COLO668 (cell line): ENCODE results near the gene AP1G2.

ENCODE experiments used
- DNase-seq: peaks from one replicate; lab custom pipeline; 2025; ENCODE audit not compliant: unreplicated experiment; lab: John Stamatoyannopoulos, UW

The AP1G2 gene

DNA sequence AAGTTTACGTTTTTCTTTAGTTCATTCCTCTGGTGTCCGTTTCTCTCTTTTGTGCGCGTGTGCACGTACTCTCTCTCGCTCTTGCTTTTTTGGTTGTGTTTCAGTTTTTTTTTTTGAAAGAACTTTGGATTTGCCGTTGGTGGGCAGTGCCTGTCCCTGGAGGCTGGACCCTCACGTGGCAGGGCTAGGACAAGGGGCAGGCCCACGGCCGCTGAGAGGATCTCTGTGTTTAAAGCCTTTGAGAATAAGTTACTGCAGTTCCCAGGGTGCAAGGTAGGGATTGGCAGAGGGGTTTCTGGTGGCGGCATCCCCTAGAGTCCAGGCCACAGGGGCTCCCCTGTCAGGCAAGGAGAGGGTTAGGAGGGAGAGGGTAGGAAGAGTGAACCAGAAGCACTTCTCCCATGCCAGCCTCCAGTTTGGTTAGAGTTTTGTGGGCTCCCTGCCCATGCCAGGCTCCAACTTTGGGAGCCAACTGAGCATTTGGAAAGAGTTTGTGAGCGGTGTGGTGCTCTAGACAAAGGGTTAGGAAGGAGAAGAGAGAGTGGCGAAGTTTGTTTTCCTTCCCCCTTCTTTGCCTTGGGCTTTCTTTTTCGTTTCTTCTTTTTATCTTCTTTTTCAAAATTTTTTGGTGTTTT is 46.6 kb downstream of the AP1G2 start:
- DNase-seq, result no peak

DNA sequence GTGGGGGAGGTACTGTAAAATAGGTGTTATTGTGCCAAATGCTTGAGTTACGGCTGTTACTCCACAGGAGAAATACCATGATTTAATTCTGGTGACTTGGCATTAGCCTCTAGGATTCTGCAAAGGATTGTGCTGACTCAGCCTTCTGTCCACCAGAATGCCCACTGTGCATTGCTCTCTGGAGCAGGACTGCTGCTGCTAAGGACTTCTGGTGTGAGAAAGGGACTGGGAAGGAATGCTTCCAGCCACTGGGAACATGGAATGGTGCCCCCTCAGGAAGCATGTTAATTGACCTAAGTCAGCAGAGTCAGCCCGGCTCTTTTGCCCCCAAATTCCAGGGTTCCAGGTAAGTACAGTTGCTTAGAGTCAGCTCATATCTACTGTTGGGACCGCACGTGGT is 48.9 kb downstream of the AP1G2 start:
- DNase-seq, result no peak

DNA sequence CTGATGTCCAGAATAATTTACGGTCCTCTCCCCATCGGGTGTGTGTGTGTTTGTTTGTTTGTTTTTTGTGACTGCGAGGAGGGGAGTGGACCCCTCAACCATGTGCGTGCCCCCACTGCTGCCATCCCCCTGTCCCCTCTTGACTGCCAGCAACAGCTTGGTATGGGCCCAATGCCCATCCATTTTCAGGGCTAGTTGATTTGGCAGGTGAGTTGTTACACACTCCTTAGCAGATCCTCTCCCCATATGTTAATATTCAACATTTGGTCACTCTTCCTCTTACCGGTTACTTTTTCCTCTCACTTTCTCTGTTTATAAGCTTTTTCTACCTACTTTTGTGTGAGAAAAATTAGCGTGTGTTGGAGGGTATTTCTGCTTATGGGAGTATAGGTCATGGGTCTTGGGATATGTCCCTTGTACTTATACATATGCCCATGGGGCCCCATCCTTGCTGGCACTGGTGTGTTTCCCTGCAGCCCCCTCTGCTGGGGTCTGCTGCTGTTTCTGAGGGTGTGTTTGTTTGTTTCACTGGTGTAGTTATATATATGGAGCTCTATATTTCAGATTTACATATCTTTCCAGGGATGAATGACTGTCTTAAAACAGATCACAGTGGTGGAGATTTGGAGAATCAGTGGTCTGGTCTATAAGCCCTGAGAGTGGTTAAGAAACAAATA is 49.8 kb downstream of the AP1G2 start:
- no peak for DNase-seq

DNA sequence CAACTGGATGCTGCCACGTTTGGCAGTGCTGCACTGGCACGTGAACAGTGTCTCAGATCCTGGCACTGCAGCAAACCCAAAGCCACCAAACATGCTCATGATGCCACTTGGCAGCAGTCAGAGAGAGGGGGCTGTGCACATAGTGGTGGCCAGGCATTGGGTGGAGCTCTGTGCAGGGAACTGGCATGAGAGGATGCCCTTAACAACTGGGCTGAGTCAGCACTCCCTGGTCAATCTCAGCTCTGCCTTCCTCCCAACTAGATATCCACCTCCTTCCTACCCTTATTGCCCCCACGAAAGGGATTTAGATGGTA is 53.0 kb downstream of the AP1G2 start:
- DNase-seq, result no peak

DNA sequence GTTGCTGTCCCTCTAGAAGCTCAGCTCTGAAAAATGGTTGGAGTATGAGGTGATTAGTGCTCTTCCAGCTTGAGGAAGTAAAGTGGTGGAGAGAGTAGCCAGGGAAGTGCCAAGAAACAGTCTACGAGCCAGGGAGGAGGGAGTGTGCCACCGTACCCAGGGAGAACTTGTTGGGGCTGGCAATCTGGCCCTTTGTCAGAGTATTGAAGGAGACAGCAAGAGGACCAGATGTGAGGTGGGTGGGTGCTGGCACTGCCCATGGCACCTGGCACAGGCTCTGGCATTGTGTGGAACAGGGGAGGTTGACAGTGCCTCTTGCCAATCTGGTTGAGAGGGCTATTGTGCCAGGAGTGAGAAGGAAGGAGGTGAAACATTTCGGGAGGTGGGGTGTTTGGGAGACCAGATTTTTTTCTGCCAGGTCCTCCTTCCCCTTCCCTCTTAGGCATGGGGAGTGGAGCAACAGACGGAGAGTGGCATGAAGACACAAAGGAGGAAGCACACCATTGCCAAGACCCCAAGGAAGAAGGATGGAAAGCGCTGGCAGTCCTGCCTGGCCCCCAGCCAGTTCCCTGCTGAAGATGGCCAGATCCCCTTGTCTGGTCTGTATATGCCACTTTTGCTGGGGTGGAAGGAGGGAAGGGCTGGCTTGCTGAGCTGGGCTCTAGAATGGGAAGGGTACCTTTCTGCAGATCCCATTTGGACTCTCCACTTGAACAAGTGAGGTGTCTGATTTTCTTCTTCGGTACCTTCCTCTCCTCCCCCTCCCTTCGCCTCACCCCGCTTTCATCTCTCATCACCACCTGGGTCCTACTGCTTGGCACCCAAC is 53.6 kb downstream of the AP1G2 start:
- DNase-seq, result no peak

DNA sequence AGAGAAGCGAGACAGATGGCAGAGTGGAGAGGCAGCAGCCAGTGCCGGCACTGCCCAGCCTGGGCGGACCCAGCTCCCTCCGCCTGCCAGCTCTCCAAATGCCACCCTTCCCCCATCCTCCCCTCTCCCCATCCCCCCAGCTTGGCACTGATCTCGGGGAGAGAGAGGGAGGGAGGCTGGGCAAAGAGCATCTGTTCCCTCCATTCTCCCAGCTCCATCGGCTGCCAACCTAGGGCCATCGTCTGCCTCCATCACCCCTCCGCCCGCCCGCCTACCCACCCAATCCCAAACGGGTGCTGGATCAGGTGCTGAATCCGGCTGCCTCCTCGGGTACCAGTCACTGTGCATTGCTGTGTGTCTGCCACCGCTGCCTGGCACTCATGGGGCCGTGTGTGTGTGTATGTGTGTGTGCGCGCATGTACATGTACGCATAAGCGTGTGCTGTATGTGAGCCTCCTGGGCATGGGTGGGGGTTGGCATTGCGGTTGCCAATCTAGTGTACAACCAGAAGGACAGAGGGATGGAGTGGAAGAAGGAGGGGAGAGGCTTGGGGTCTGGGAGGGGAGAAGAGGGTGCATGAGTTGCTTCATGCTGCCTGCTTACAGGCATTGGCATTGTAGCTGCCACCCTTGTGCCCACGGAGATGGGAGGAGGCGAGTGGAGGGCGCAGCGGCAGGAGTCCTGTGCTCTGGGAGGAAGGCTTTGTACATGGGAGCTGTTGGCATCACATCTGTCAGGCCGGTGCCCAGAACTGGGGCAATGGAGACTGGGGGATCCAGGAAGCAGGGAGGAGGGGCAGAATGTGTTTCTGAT is 54.4 kb downstream of the AP1G2 start:
- DNase-seq, result no peak

DNA sequence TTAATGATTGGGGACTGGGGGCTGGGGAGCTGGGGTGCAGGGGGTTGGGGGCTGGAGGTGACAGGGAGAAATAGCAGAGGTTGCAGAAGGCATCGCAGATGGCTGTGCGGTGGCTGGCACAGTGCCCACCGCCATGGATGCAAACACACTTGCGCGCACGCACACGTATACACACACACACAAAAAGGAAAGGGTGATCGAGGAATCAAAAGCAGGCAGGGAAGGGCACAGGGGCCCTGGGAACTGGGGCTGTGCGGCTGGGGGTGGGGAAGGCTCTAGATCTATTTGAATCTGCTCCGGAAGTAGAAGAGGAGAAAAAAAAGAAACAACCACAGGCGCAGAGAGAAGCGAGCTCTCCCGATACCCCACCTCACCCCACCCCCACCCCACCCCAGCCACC is 55.4 kb downstream of the AP1G2 start:
- peak; percentile 25 for DNase-seq
